Panc1 (cell line): Measurements from ENCODE around the gene WHAMM. TPM values are rescaled to one million over a fixed set of nuclear protein-coding genes. Genes with fewer than 3 reads are reported as not detected.
A peak's percentile ranks its signal among the peaks of the same experiment; 100 is the strongest.

Source experiments
- ATAC-seq: fragments of 200-7000 bp; cut with Tn5 transposase; 2 replicates; pipeline ENCODE4 v1.9.1; 2020; ENCODE audit warnings: mild to moderate bottlenecking, moderate library complexity
- BruUV-seq: library from RNA; stranded (reverse); fragments of 400-500 nt; replicated peaks from 2 replicates; lab custom pipeline; 2021; lab: Mats Ljungman, UMichigan
- CTCF ChIA-PET: fragments of 300-600 bp; sonication (Branson Sonifier 250); formaldehyde crosslinking; loops from one replicate; lab custom pipeline; 2022; ENCODE audit warnings: antibody characterized with exemption; lab: Charles Lee
- POLR2A ChIA-PET: fragments of 300-600 bp; sonication (Branson Sonifier 250); formaldehyde crosslinking; loops from one replicate; lab custom pipeline; 2022; ENCODE audit warnings: antibody characterized with exemption; lab: Charles Lee
- DNase-seq: peaks from one replicate; pipeline ENCODE4 v3.0.0-alpha.2; 2010; ENCODE audit warnings: low read depth, low spot score
- H3K27ac ChIP-seq: 2 replicates; pipeline ENCODE4 v1.5.1; 2011; ENCODE audit warnings: mild to moderate bottlenecking, low read length, inconsistent platforms
- H3K27me3 ChIP-seq: fragments of 200-500 bp; sonication (Bioruptor generic); 2 replicates; pipeline ENCODE4 v1.6.0; 2014; ENCODE audit warnings: low read length, inconsistent platforms; ENCODE audit not compliant: control insufficient read depth, insufficient read depth
- H3K36me3 ChIP-seq: fragments of 200-500 bp; sonication (Bioruptor generic); 2 replicates; pipeline ENCODE4 v1.5.1; 2014; ENCODE audit warnings: inconsistent platforms, mild to moderate bottlenecking, low read length, moderate library complexity; ENCODE audit not compliant: control insufficient read depth, insufficient read depth
- H3K4me1 ChIP-seq: 2 replicates; pipeline ENCODE4 v1.5.1; 2011; ENCODE audit warnings: inconsistent platforms, mild to moderate bottlenecking, low read length, moderate library complexity; ENCODE audit not compliant: control insufficient read depth, insufficient read depth
- H3K4me3 ChIP-seq, 2 experiments: 2 replicates each; pipeline ENCODE4 v1.5.1; 2011 to 2012; ENCODE audit warnings: low read depth in 2 of 2, low read length in 2 of 2, mild to moderate bottlenecking in 2 of 2, inconsistent platforms in 1 of 2, moderate library complexity in 1 of 2
- H3K9me3 ChIP-seq: fragments of 200-500 bp; sonication (Bioruptor generic); 2 replicates; pipeline ENCODE4 v1.5.1; 2014; ENCODE audit warnings: low read depth, mild to moderate bottlenecking, inconsistent platforms, low read length, moderate library complexity; ENCODE audit not compliant: control insufficient read depth, insufficient read depth
- SIN3A ChIP-seq: IDR thresholded peaks from 2 replicates; pipeline ENCODE4 v1.6.1; 2012; ENCODE audit warnings: low read depth, mild to moderate bottlenecking, low read length, moderate library complexity, borderline replicate concordance; ENCODE audit not compliant: insufficient read depth
- TCF7L2 ChIP-seq: IDR thresholded peaks from 2 replicates; pipeline ENCODE4 v1.6.1; 2011; ENCODE audit warnings: mild to moderate bottlenecking, low read depth, low read length, inconsistent platforms
- in situ Hi-C: cut with HindIII; loops from 2 replicates; pipeline ENCODE4 v1.10.0; 2016; ENCODE audit warnings: low sequenced_read_pairs, low pct_unique_long_range_greater_than_20kb
- intact Hi-C: fragments of 100-400 bp; cut with micrococcal nuclease; formaldehyde crosslinking; loops from one replicate; pipeline ENCODE4 v1.10.0; 2022; ENCODE audit not compliant: unreplicated experiment
- total RNA-seq: library from RNA; stranded (reverse); gene quantifications from one replicate; pipeline ENCODE4 v1.2.1, GENCODE V29; 2021; ENCODE audit not compliant: unreplicated experiment
- TF ChIP-seq, protein P1 (sequence below): fragments of 450-650 bp; IDR thresholded peaks from 2 replicates; pipeline ENCODE4 v1.5.1; 2017; ENCODE audit warnings: mild to moderate bottlenecking
- TF ChIP-seq, protein P2 (sequence below), 2 experiments: IDR thresholded peaks; 2 replicates each; pipeline ENCODE4 v1.6.1; 2011 to 2012; ENCODE audit warnings: low read depth in 2 of 2, control low read depth in 1 of 2, low read length in 1 of 2, mild to moderate bottlenecking in 1 of 2, moderate library complexity in 1 of 2; ENCODE audit not compliant: insufficient read depth in 1 of 2

Gene WHAMM
- total RNA-seq, 1 experiment from 2014 or later = 8.8 TPM

DNA sequence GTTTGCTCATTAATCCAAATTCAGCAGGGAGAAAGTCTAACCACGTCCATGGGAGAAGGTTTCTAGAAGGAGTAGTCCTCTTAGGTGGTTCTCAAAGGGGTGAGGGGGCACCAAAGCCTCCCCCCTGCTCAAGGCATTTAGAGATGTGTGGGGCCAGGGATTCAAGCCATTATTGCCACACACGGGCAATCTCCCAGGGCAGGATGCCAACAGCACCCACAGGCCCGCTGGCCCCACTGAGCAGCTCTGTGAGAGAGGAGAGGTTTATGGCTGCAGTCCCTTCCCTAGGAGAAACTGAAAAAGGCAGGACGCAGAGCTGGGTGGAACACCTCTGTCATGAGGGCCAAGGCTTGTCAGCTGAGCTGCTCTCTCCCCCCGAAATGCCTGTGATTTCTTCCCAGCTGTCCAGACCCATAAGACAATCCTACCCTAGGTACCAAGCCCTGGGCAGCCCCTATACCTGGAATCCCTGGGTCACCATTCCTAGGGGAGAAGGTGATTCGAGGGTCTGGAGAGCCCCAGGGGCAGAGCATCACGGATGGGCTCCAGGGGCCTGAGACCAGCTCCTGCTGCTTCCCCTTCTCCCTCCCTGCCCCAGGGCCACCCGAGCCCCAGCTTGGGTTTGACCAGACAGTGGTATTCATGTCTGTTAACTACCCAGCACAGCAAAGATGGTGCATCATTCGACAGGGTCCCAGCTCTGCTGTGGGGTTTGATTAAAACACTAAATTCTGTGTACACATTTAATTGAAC lies 39.0 kb downstream of the WHAMM start:
- Histone ChIP-seq H3K9me3 (no peaks in the 10 kb centered on the region), H3K4me3 (no peak overlapping the region), H3K4me1 (no peaks in the 10 kb centered on the region), H3K27me3 (no peaks in the 10 kb centered on the region), H3K36me3 (no peaks in the 10 kb centered on the region; the same call in 1 of the 2 replicates), H3K27ac (no peak overlapping the region)
- BruUV-seq = no TSS peak
- ATAC-seq (no peak), DNase-seq (no peak)
- ChIA-PET CTCF (interaction anchor here (1.0 kb wide), 1 partner anchor 151 kb away, joined by 4 read pairs; no protein-coding TSS in a partner anchor), POLR2A (interaction anchor here (0.5 kb wide), 1 partner anchor 1924 kb away, joined by 4 read pairs; no protein-coding TSS in a partner anchor)
- in situ Hi-C loops = no loop called here
- no peak for TF ChIP-seq TCF7L2
- intact Hi-C loops = no loop called here

DNA sequence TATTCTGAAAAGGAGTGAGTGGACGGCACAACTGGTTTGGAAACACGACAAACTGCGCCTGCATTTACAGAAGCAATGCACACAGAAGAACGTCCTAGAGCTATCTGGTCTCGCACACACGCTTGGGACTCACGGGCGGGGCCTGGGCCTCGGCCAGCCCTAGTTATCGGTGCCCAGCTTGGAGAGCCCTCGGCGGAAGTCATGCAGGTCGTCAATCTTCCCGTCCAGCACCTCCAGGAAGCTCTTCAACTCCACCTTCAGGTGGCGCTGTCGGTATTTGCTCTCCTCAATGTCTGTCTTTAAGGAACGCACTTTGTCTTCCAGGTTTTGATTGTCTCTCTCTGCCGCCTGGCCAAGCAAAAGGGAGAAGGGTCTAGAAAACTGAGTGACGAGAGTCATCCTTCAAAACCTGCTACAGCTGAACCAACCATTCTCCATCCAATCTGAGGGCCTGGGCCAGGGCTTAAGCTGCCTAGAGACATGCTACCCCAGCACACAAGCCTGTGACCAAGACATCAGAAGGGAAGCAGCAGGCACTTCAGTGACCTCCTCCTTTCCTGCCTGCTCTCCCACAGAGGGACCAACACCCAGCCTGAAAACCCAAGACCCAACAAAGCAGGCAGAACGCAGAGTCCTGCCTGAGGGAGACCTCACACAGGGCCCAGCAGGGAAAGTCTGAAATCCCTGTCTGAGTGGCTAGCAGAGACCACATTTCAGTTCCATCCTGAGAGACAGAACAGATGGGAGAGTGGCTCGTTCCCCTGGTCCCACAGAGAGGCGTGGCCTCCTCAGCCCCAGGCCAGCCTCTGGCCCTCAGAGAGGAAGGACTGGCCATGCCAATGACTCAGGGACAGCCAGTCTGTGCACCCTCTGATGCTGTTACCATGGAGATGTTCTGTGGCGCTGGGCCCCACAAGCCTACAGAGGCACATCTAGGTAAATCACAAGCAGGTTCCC lies 40.4 kb downstream of the WHAMM start:
- H3K4me3 ChIP-seq = no peak overlapping the region
- BruUV-seq = no TSS peak
- ChIA-PET POLR2A (no interaction called here), CTCF (interaction anchor here (0.8 to 1.2 kb wide), 3 partner anchors 143 to 307 kb away, joined by 3 to 10 read pairs (median 5); no protein-coding TSS in a partner anchor)
- no peaks in the 10 kb centered on the region for H3K36me3 ChIP-seq
- in situ Hi-C loops = no loop called here
- no peaks in the 10 kb centered on the region for H3K27me3 ChIP-seq
- intact Hi-C loops = loop anchor here (2.0 kb wide), 1 partner anchor 151 kb away; no protein-coding TSS in a partner anchor
- H3K27ac ChIP-seq = no peak overlapping the region
- no peaks in the 10 kb centered on the region for H3K4me1 ChIP-seq
- peak; percentile 87 for ATAC-seq
- peak; percentile 35 for DNase-seq
- TF ChIP-seq, protein P1, sequence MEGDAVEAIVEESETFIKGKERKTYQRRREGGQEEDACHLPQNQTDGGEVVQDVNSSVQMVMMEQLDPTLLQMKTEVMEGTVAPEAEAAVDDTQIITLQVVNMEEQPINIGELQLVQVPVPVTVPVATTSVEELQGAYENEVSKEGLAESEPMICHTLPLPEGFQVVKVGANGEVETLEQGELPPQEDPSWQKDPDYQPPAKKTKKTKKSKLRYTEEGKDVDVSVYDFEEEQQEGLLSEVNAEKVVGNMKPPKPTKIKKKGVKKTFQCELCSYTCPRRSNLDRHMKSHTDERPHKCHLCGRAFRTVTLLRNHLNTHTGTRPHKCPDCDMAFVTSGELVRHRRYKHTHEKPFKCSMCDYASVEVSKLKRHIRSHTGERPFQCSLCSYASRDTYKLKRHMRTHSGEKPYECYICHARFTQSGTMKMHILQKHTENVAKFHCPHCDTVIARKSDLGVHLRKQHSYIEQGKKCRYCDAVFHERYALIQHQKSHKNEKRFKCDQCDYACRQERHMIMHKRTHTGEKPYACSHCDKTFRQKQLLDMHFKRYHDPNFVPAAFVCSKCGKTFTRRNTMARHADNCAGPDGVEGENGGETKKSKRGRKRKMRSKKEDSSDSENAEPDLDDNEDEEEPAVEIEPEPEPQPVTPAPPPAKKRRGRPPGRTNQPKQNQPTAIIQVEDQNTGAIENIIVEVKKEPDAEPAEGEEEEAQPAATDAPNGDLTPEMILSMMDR = peak; percentile 85
- TF ChIP-seq, protein P2, sequence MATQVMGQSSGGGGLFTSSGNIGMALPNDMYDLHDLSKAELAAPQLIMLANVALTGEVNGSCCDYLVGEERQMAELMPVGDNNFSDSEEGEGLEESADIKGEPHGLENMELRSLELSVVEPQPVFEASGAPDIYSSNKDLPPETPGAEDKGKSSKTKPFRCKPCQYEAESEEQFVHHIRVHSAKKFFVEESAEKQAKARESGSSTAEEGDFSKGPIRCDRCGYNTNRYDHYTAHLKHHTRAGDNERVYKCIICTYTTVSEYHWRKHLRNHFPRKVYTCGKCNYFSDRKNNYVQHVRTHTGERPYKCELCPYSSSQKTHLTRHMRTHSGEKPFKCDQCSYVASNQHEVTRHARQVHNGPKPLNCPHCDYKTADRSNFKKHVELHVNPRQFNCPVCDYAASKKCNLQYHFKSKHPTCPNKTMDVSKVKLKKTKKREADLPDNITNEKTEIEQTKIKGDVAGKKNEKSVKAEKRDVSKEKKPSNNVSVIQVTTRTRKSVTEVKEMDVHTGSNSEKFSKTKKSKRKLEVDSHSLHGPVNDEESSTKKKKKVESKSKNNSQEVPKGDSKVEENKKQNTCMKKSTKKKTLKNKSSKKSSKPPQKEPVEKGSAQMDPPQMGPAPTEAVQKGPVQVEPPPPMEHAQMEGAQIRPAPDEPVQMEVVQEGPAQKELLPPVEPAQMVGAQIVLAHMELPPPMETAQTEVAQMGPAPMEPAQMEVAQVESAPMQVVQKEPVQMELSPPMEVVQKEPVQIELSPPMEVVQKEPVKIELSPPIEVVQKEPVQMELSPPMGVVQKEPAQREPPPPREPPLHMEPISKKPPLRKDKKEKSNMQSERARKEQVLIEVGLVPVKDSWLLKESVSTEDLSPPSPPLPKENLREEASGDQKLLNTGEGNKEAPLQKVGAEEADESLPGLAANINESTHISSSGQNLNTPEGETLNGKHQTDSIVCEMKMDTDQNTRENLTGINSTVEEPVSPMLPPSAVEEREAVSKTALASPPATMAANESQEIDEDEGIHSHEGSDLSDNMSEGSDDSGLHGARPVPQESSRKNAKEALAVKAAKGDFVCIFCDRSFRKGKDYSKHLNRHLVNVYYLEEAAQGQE (IDR thresholded peaks at IDR 0.05; ENCODE audit: insufficient read depth in 1 of 2, low read depth in 2 of 2, low read length in 1 of 2) = no peak
- no peaks in the 10 kb centered on the region for H3K9me3 ChIP-seq

DNA sequence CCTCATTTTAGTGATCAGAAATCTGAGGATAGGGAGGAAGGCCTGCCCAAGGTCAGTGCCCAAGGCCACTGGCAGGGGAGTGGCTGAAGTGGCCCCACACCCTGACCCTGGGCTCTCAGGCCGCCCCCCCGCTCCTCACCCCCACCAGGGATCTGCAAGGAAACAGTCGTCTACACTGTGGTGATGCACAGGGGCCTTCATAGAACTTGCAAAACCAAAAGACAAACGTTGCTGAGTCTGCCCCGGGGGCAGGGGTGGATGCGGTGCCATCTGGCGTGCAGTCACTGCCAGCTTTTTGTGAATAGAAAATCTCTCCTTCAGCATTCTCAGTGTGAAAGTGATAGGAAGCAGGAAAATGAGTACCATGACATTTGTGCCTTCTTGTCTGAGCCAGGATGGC lies 41.3 kb downstream of the WHAMM start:
- ATAC-seq (no peak), DNase-seq (no peak)
- no peaks in the 10 kb centered on the region for H3K9me3 ChIP-seq
- no peak overlapping the region for H3K27ac ChIP-seq
- no peak overlapping the region for H3K4me3 ChIP-seq
- CTCF ChIA-PET = no interaction called here
- BruUV-seq = no TSS peak
- intact Hi-C loops = loop anchor here (2.0 kb wide), 1 partner anchor 150 kb away; no protein-coding TSS in a partner anchor
- no peaks in the 10 kb centered on the region for H3K4me1 ChIP-seq
- no peaks in the 10 kb centered on the region for H3K27me3 ChIP-seq
- no peaks in the 10 kb centered on the region for H3K36me3 ChIP-seq
- POLR2A ChIA-PET = no interaction called here
- in situ Hi-C loops = no loop called here
- TF ChIP-seq, protein P2 (IDR thresholded peaks at IDR 0.05; ENCODE audit: insufficient read depth in 1 of 2, low read depth in 2 of 2, low read length in 1 of 2) = no peak
- no peak for TF ChIP-seq TCF7L2
- no peak for TF ChIP-seq SIN3A
